Adrenal gland (tissue), 12 donors: Measurements from ENCODE around the gene ROPN1. TPM values are rescaled to one million over a fixed set of nuclear protein-coding genes. Genes with fewer than 3 reads are reported as not detected.

Source experiments
- DNase-seq, 7 donors: peaks; one replicate each; pipeline ENCODE4 v3.0.0-alpha.2; 2019 to 2020
- H3K27ac ChIP-seq, 5 donors: fragments of 200-600 bp; sonication (generic) in 4 of 5; 1 replicate in 3 of 5; 2 replicates in 2 of 5; pipeline versions ENCODE4 v1.5.1 to v1.8.0; 2016 to 2020; ENCODE audit warnings: mild to moderate bottlenecking in 1 of 5
- H3K27me3 ChIP-seq: fragments of 200-600 bp; 2 replicates; pipeline ENCODE4 v1.8.0; 2021
- H3K36me3 ChIP-seq, 2 donors: fragments of 200-600 bp; replicated peaks in 1 of 2; 1 replicate in 1 of 2; 2 replicates in 1 of 2; pipeline versions ENCODE4 v1.5.1 to v1.8.0; 2018 to 2022
- H3K4me1 ChIP-seq, 2 donors: fragments of 200-600 bp; replicated peaks in 1 of 2; 1 replicate in 1 of 2; 2 replicates in 1 of 2; pipeline versions ENCODE4 v1.5.1 to v1.8.0; 2018 to 2021
- H3K4me3 ChIP-seq, 4 donors: fragments of 200-600 bp; sonication (generic) in 3 of 4; one replicate each; pipeline ENCODE4 v1.5.1; 2016 to 2018
- H3K9me3 ChIP-seq, 3 donors: fragments of 200-600 bp; sonication (generic) in 1 of 3; replicated peaks in 1 of 3; 1 replicate in 2 of 3; 2 replicates in 1 of 3; pipeline versions ENCODE4 v1.5.1 to v1.8.0; 2016 to 2021
- CTCF ChIP-seq, 6 experiments: fragments of 450-650 bp in 4 of 6; fragments of 200-600 bp in 2 of 6; sonication (generic) in 1 of 6; IDR thresholded peaks; 1 replicate in 5 of 6; 2 replicates in 1 of 6; pipeline versions ENCODE4 v1.5.1 to v1.8.0; 2016 to 2021; ENCODE audit warnings: antibody characterized with exemption in 6 of 6, mild to moderate bottlenecking in 2 of 6, moderate library complexity in 1 of 6
- POLR2A ChIP-seq, 2 donors: fragments of 450-650 bp; IDR thresholded peaks; one replicate each; pipeline ENCODE4 v1.6.1; 2017; ENCODE audit warnings: antibody characterized with exemption in 2 of 2, mild to moderate bottlenecking in 2 of 2, moderate library complexity in 1 of 2
- WGBS, 4 donors: extraction: QIAGEN DNeasy Blood & Tissue Kit in 2 of 4; methylation state at CpG; one replicate each; pipeline versions ENCODE4 v1.1.5 to v1.1.7; 2013 to 2017; 5-methylcytosine and 5-hydroxymethylcytosine counted together
- intact Hi-C, 2 donors: fragments of 100-400 bp; cut with DNase I; formaldehyde crosslinking; loops; one replicate each; pipeline versions ENCODE4 v1.14.1 to v1.15.0; 2022 to 2023
- polyA plus RNA-seq, 3 donors: library from polyadenylated mRNA; stranded (reverse); fragments of 200-250 nt in 2 of 3; fragments of 350-450 nt in 1 of 3; fragmentation: Illumina TruSeq in 1 of 3; extraction: RNeasy Lipid Tissue Mini Kit (QIAGEN cat#74804) in 1 of 3; gene quantifications; one replicate each; pipeline ENCODE4 v1.2.3, GENCODE V29; 2013 to 2014
- total RNA-seq, 9 donors: library from RNA; depleted of rRNA in 4 of 9; stranded (reverse); fragments of >200 nt in 4 of 9; fragments of 120-200 nt in 1 of 9; fragmentation: NEBNext Ultra II Directional in 1 of 9; extraction: Animal tissue kit (Norgen Biotek cat#: 25700) in 1 of 9; gene quantifications; one replicate each; pipeline versions ENCODE4 v1.1.0 to v1.2.4, GENCODE V29; 2013 to 2023
- donor health status: healthy with polysubstance abuse.
- donor health status: Bipolar disorder and iron deficiency.
- donor health status: DM: yes; HTN: yes; CAD: no.
- donor health status: DM: no; HTN: no; CAD: no.
- donor health status: DM: no; HTN: no; CAD: no.
- donor health status: DM: yes; HTN: yes; CAD: no.

The ROPN1 gene
- total and polyA plus RNA-seq, 12 donors: not detected

GRCh38 chr3:123920383-123920782, 71.5 kb downstream of the ROPN1 start:
- peaks cover 6 to 10% (median 10%) of the 10 kb centered on the region in 3 donors for H3K9me3 ChIP-seq
- H3K27me3 ChIP-seq: no peaks in the 10 kb centered on the region
- 92 to 100% (median 96%) methylated on average over 1 of the region's 1 CpG for WGBS, 4 donors
- no peaks in the 10 kb centered on the region for H3K4me1 ChIP-seq
- intact Hi-C loops: no loop called here
- no peak for TF ChIP-seq POLR2A (IDR thresholded peaks at IDR 0.05)
- TF ChIP-seq CTCF (IDR thresholded peaks at IDR 0.05): no peak
- no peaks in the 10 kb centered on the region for H3K36me3 ChIP-seq
- no peak for DNase-seq
- H3K27ac ChIP-seq: no peak overlapping the region
- no peak overlapping the region for H3K4me3 ChIP-seq

GRCh38 chr3:123919353-123919752, 72.6 kb downstream of the ROPN1 start:
- 60 to 95% (median 79%) methylated on average over 1 to 3 of the region's 3 CpGs; no CpG with 5 or more reads in 1 of the 4 donors for WGBS, 4 donors
- H3K36me3 ChIP-seq: no peaks in the 10 kb centered on the region
- no peak overlapping the region for H3K27ac ChIP-seq
- H3K4me1 ChIP-seq: no peaks in the 10 kb centered on the region
- H3K9me3 ChIP-seq: peaks cover 6 to 10% (median 10%) of the 10 kb centered on the region in 3 donors
- intact Hi-C loops: no loop called here
- no peak overlapping the region for H3K4me3 ChIP-seq
- TF ChIP-seq CTCF (IDR thresholded peaks at IDR 0.05): no peak
- TF ChIP-seq POLR2A (IDR thresholded peaks at IDR 0.05): no peak
- DNase-seq: no peak
- H3K27me3 ChIP-seq: no peaks in the 10 kb centered on the region

Other genes starting within 250 kb of the ROPN1 start
- 100 to 1,000 TPM in 2 of 9 donors, 10 to 100 TPM in 7; 17.1 to 124 (median 70.7) TPM for gene MYLK, start 107.8 kb downstream of the ROPN1 start, total RNA-seq
- gene MYLK, start 107.8 kb downstream of the ROPN1 start, polyA plus RNA-seq: 10 to 100 TPM; 13.3 to 47.9 (median 26.7) TPM
- gene CCDC14, start 30.9 kb downstream of the ROPN1 start, total RNA-seq: 10 to 100 TPM in 7 of 9 donors, 1 to 10 TPM in 2; 6.6 to 71.2 (median 16.8) TPM
- 10 to 100 TPM; 13.1 to 39.3 (median 32.6) TPM for gene CCDC14, start 30.9 kb downstream of the ROPN1 start, polyA plus RNA-seq
- 10 to 100 TPM; 26.6 to 96.3 (median 53.0) TPM for gene KALRN, start 41.2 kb upstream of the ROPN1 start, total RNA-seq
- 10 to 100 TPM; 12.7 to 44.2 (median 15.3) TPM for gene KALRN, start 41.2 kb upstream of the ROPN1 start, polyA plus RNA-seq